Measurements from ENCODE around the gene ZKSCAN7.
A peak's percentile ranks its signal among the peaks of the same experiment; 100 is the strongest.
"Not testable (repeated sequence)": the region's sequence is repeated elsewhere in the genome, so short reads cannot be mapped to it uniquely, and the experiment has no call there.

The ZKSCAN7 gene

DNA sequence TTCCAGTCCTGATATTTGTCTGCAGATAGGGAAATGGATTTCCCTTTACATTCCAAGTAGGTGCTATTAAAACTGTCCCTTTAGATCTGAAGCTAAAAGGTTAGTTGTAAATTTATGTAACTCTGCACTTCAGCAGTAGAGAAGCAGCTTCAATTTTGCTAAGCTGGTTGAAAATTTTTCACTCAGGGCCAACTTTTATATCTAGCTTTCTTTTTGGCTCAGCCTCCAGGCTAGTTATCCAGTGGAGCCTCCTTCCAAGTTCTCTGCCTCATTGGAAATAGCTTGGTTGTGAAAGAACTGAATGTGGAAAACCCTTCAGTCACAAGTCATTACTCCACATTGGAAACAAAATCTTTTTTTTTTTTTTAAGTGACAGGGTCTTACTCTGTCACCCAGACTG, 21.6 kb downstream of the ZKSCAN7 start:
- Histone ChIP-seq H3K27ac (ENCODE audit: low read depth, low read length) (no peak overlapping the region), H3K9me3 (ENCODE audit: insufficient read depth, low read depth, low read length) (peaks cover 2% of the 10 kb centered on the region; the same call in 1 of the 2 replicates), H3K27me3 (ENCODE audit: insufficient read depth, low read length) (no peaks in the 10 kb centered on the region)

DNA sequence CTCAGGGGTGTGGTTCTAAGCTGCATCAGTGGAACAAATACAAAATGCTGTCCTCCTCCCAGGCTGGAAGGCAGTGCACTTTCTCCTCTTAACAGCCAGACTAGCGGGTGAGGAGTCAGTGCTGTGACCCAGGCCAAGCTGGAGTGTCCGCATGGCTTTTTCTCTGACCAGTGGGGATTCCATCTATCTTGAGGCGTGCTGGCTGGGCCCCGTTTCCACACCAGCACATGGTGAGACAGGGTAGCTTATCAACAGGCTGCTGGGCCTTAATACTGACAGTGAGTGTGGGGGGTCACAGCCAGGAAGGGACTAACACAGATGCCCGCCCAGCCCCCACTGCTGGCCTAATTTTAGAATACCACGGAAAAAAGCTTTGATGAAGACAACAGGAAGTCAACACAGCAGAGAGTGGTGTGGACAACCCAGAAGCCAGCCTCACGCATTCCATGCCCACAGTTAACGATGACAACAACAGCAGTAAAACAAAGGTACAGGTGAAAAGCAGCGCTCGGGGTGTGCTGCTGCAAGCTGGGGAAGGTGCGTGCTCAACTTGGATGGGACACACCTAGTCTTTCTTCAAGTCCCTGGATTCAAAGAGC, 22.5 kb downstream of the ZKSCAN7 start:
- H3K36me3 ChIP-seq (ENCODE audit: insufficient read depth, low read length), result peaks cover 11% of the 10 kb centered on the region
- H3K9me3 ChIP-seq (ENCODE audit: insufficient read depth, low read depth, low read length); H3K9ac ChIP-seq (ENCODE audit: low read depth, low read length); H3K4me3 ChIP-seq (ENCODE audit: low read length); H3K27me3 ChIP-seq (ENCODE audit: insufficient read depth, low read length); H3K27ac ChIP-seq (ENCODE audit: low read depth, low read length); H3K4me1 ChIP-seq (ENCODE audit: insufficient read depth, low read length): not testable (repeated sequence)
- 96% methylated on average over 10 of the region's 11 CpGs for WGBS

More for the DNA sequence above, 21.6 kb downstream of the ZKSCAN7 start:
- no peaks in the 10 kb centered on the region for H3K4me1 ChIP-seq (ENCODE audit: insufficient read depth, low read length)
- peaks cover 20% of the 10 kb centered on the region for H3K36me3 ChIP-seq (ENCODE audit: insufficient read depth, low read length)
- H3K9ac ChIP-seq (ENCODE audit: low read depth, low read length), result no peak overlapping the region
- H3K4me3 ChIP-seq (ENCODE audit: low read length), result no peak overlapping the region

- not testable (repeated sequence) for H3K4me3 ChIP-seq (ENCODE audit: low read length); H3K36me3 ChIP-seq (ENCODE audit: insufficient read depth, low read length); H3K9me3 ChIP-seq (ENCODE audit: insufficient read depth, low read depth, low read length); H3K27ac ChIP-seq (ENCODE audit: low read depth, low read length); H3K27me3 ChIP-seq (ENCODE audit: insufficient read depth, low read length); H3K9ac ChIP-seq (ENCODE audit: low read depth, low read length); H3K4me1 ChIP-seq (ENCODE audit: insufficient read depth, low read length)
- 95% methylated on average over 22 of the region's 22 CpGs for WGBS
Observed at GRCh38 chr3:44578316-44578715, 23.3 kb downstream of the ZKSCAN7 start.

DNA sequence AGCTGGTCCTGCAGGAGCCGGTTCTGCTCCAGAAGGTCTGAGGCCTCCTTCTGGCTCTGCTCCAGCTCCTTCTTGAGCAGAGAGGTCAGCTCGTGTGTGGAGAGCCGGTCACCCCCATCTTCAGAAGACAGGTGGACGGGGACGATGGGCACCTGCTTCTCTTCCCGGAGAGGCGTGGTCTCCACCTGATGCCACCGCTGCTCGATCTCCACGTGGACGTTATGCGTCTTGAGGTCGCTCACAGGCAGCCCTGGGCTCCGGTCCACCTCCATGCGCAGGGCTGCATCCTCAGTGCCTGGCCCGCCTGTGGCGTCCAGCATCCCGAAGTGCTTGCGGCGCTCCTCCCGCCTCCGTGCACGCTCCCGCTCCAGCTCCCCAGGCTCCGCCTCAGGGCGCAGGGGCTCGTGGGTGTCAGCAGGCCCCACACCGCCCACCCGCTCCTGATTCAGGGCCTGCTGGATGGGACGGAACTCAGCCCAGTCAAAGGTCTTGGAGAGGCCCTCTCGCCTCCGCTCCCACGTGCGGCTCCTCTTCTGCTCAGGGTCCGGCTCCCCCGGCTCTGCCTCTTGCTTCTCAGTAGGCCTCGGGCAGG, 24.0 kb downstream of the ZKSCAN7 start:
- H3K27me3 ChIP-seq (ENCODE audit: insufficient read depth, low read length); H3K27ac ChIP-seq (ENCODE audit: low read depth, low read length); H3K9ac ChIP-seq (ENCODE audit: low read depth, low read length); H3K4me1 ChIP-seq (ENCODE audit: insufficient read depth, low read length); H3K36me3 ChIP-seq (ENCODE audit: insufficient read depth, low read length); H3K4me3 ChIP-seq (ENCODE audit: low read length); H3K9me3 ChIP-seq (ENCODE audit: insufficient read depth, low read depth, low read length): not testable (repeated sequence)
- 96% methylated on average over 37 of the region's 37 CpGs for WGBS

- WGBS, result 94% methylated on average over 15 of the region's 15 CpGs
- H3K9ac ChIP-seq (ENCODE audit: low read depth, low read length), result not testable (repeated sequence)
Observed at GRCh38 chr3:44579749-44580148, 24.8 kb downstream of the ZKSCAN7 start.

GRCh38 chr3:44580971-44581370, 26.0 kb downstream of the ZKSCAN7 start:
- H3K36me3 ChIP-seq (ENCODE audit: insufficient read depth, low read length); H3K27ac ChIP-seq (ENCODE audit: low read depth, low read length); H3K4me3 ChIP-seq (ENCODE audit: low read length); H3K9ac ChIP-seq (ENCODE audit: low read depth, low read length); H3K9me3 ChIP-seq (ENCODE audit: insufficient read depth, low read depth, low read length); H3K27me3 ChIP-seq (ENCODE audit: insufficient read depth, low read length): not testable (repeated sequence)
- H3K4me1 ChIP-seq (ENCODE audit: insufficient read depth, low read length), result peaks cover 16% of the 10 kb centered on the region; the same call in 1 of the 2 replicates
- WGBS, result 94% methylated on average over 62 of the region's 62 CpGs

More at GRCh38 chr3:44579749-44580148, 24.8 kb downstream of the ZKSCAN7 start:
- H3K9me3 ChIP-seq (ENCODE audit: insufficient read depth, low read depth, low read length); H3K4me3 ChIP-seq (ENCODE audit: low read length); H3K36me3 ChIP-seq (ENCODE audit: insufficient read depth, low read length); H3K27ac ChIP-seq (ENCODE audit: low read depth, low read length); H3K27me3 ChIP-seq (ENCODE audit: insufficient read depth, low read length): not testable (repeated sequence)
- peaks cover 11% of the 10 kb centered on the region; the same call in 1 of the 2 replicates for H3K4me1 ChIP-seq (ENCODE audit: insufficient read depth, low read length)

DNA sequence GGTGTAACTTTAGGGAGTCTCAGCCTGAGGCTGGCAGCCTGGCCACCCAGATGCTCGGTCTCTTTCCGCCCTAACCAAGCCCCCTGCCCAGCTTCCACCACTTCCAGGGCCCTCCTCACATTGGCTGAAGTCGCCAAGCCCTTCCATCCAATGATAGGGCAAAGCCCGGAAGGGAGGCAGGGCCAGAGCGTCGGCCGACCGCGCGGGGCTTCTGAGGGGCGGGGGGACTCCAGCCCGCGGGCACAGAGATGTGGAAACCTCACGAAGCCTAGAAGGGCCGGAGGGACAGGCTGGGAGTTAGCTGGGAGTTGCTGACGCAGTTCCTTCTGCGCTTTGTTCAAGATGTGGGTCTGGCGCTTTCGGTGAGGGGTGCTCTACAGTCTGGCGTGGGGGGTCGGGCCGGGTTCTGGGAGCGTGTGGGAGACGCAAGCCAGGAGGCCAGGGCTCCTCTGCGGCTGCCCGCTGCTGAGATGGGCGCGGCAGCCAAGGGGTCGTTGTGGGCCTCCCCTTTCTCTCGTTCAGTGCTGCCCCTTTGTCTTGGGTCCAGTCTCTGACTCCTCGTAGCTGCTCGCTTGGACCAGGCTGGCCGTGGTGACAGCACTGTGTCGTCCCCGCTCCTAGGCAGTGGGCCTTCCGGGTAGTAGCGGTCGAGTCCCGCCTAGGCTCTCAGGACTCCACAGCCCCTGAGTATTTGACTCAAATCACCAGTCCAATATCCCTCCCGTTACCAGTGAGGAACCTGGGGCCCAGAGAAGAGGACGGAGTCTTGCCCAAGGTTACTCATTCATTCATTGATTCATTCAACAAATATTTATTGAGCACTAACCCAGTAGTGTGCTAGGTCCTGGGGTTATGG, 29.9 kb downstream of the ZKSCAN7 start, which contains the start of gene ZNF660:
TSS of gene ZNF660 (plus strand) at position 319 of the 856 bp plus-strand sequence. CDS start 9,230 bp downstream, outside the sequence.
- Histone ChIP-seq H3K27me3 (ENCODE audit: insufficient read depth, low read length) (no peaks in the 10 kb centered on the region), H3K27ac (ENCODE audit: low read depth, low read length) (peak within 1 kb of the TSS; percentile 78)

DNA sequence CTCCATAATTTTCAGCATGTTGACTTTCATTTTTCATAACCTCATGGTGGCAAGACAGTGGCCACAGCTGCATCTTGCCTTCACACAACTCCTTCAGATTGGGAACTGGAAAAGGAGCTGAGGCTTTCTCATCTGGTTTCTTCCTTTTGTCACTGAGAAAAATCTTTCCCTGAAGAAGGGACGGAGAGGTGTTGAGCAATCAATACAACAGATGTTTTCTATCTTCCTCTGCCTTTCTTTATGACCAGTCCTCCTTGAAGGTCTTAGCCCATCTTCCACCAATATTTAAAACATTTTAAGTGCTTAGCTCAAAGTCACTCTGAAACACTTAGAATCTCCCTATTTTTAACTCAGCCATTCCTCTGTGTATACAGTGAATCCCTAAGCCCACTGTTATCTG, 41.6 kb downstream of the ZKSCAN7 start:
- no peak overlapping the region for H3K9ac ChIP-seq (ENCODE audit: low read depth, low read length)
- no peaks in the 10 kb centered on the region for H3K4me1 ChIP-seq (ENCODE audit: insufficient read depth, low read length)
- no peak overlapping the region for H3K4me3 ChIP-seq (ENCODE audit: low read length)
- 94% methylated on average over 1 of the region's 1 CpG for WGBS
- no peaks in the 10 kb centered on the region for H3K27me3 ChIP-seq (ENCODE audit: insufficient read depth, low read length)
- peaks cover 61% of the 10 kb centered on the region for H3K36me3 ChIP-seq (ENCODE audit: insufficient read depth, low read length)
- H3K9me3 ChIP-seq (ENCODE audit: insufficient read depth, low read depth, low read length), result peaks cover 45% of the 10 kb centered on the region
- H3K27ac ChIP-seq (ENCODE audit: low read depth, low read length), result no peak overlapping the region

More for the DNA sequence above, 29.9 kb downstream of the ZKSCAN7 start, which contains the start of gene ZNF660:
- Histone ChIP-seq H3K9ac (ENCODE audit: low read depth, low read length) (peak within 1 kb of the TSS; percentile 94), H3K36me3 (ENCODE audit: insufficient read depth, low read length) (peaks cover 36% of the 10 kb centered on the region), H3K4me1 (ENCODE audit: insufficient read depth, low read length) (peaks cover 16% of the 10 kb centered on the region; the same call in 1 of the 2 replicates), H3K9me3 (ENCODE audit: insufficient read depth, low read depth, low read length) (no peaks in the 10 kb centered on the region), H3K4me3 (ENCODE audit: low read length) (peak within 1 kb of the TSS; percentile 82)
- 1% methylated on average over 41 of the region's 41 CpGs for WGBS

GRCh38 chr3:44601749-44602148, 46.8 kb downstream of the ZKSCAN7 start:
- Histone ChIP-seq H3K27ac (ENCODE audit: low read depth, low read length) (no peak overlapping the region), H3K9me3 (ENCODE audit: insufficient read depth, low read depth, low read length) (peaks cover 4% of the 10 kb centered on the region; the same call in 1 of the 2 replicates), H3K9ac (ENCODE audit: low read depth, low read length) (no peak overlapping the region), H3K4me3 (ENCODE audit: low read length) (no peak overlapping the region), H3K27me3 (ENCODE audit: insufficient read depth, low read length) (no peaks in the 10 kb centered on the region), H3K4me1 (ENCODE audit: insufficient read depth, low read length) (no peaks in the 10 kb centered on the region), H3K36me3 (ENCODE audit: insufficient read depth, low read length) (peaks cover 13% of the 10 kb centered on the region; the same call in 1 of the 2 replicates)
- 93% methylated on average over 2 of the region's 2 CpGs for WGBS

GRCh38 chr3:44612678-44613077, 57.7 kb downstream of the ZKSCAN7 start:
- Histone ChIP-seq H3K27me3 (ENCODE audit: insufficient read depth, low read length) (no peaks in the 10 kb centered on the region), H3K9ac (ENCODE audit: low read depth, low read length) (no peak overlapping the region), H3K4me1 (ENCODE audit: insufficient read depth, low read length) (no peaks in the 10 kb centered on the region), H3K27ac (ENCODE audit: low read depth, low read length) (no peak overlapping the region), H3K36me3 (ENCODE audit: insufficient read depth, low read length) (no peaks in the 10 kb centered on the region), H3K4me3 (ENCODE audit: low read length) (no peak overlapping the region), H3K9me3 (ENCODE audit: insufficient read depth, low read depth, low read length) (peaks cover 6% of the 10 kb centered on the region; the same call in 1 of the 2 replicates)
